WTC11 (cell line): ENCODE measurements around the gene MACROD2. TPM values are rescaled to one million over a fixed set of nuclear protein-coding genes. Genes with fewer than 3 reads are reported as not detected.

ENCODE experiments used
- ATAC-seq: fragments of 200-7000 bp; cut with Tn5 transposase; 2 replicates; pipeline ENCODE4 v1.10.0; 2021; ENCODE audit warnings: mild to moderate bottlenecking, moderate library complexity
- CTCF ChIA-PET: fragments of 300-600 bp; sonication (Branson Sonifier 250); formaldehyde crosslinking; loops from one replicate; lab custom pipeline; 2021; ENCODE audit warnings: antibody characterized with exemption; lab: Charles Lee
- POLR2A ChIA-PET: fragments of 350-600 bp; sonication (Branson Sonifier 250); formaldehyde crosslinking; loops from one replicate; lab custom pipeline; 2021; ENCODE audit warnings: antibody characterized with exemption; lab: Charles Lee
- DNase-seq: peaks from one replicate; pipeline ENCODE4 v3.0.0; 2021; ENCODE audit warnings: low spot score
- H3K27ac Mint-ChIP-seq: 2 replicates; pipeline ENCODE4 v1.8.0; 2021; ENCODE audit warnings: mixed read lengths
- H3K27me3 Mint-ChIP-seq: 2 replicates; pipeline ENCODE4 v1.8.0; 2021; ENCODE audit warnings: low read depth, mild to moderate bottlenecking, moderate library complexity, mixed read lengths
- H3K36me3 Mint-ChIP-seq: 2 replicates; pipeline ENCODE4 v1.8.0; 2021; ENCODE audit warnings: mixed read lengths
- H3K4me1 Mint-ChIP-seq: 2 replicates; pipeline ENCODE4 v1.8.0; 2022; ENCODE audit warnings: mixed read lengths
- H3K4me3 Mint-ChIP-seq: 2 replicates; pipeline ENCODE4 v1.8.0; 2021; ENCODE audit warnings: mild to moderate bottlenecking, moderate library complexity, mixed read lengths
- H3K9me3 Mint-ChIP-seq: 2 replicates; pipeline ENCODE4 v1.8.0; 2021; ENCODE audit warnings: mixed read lengths
- CTCF ChIP-seq: fragments of 200-600 bp; IDR thresholded peaks from 2 replicates; pipeline ENCODE4 v1.8.0; 2022; ENCODE audit warnings: antibody characterized with exemption
- ETV6 ChIP-seq: sonication (generic); formaldehyde crosslinking; IDR thresholded peaks from 2 replicates; pipeline ENCODE4 v1.8.1; 2022; ENCODE audit warnings: mild to moderate bottlenecking, missing genetic modification reagents
- IRF2 ChIP-seq: sonication (generic); formaldehyde crosslinking; IDR thresholded peaks from 2 replicates; pipeline ENCODE4 v1.8.0; 2022; ENCODE audit warnings: low read depth, missing genetic modification reagents, borderline replicate concordance
- NR3C1 ChIP-seq: sonication (generic); formaldehyde crosslinking; conservative IDR thresholded peaks from 2 replicates; pipeline ENCODE4 v1.8.1; 2023; ENCODE audit warnings: low read depth, mild to moderate bottlenecking, missing genetic modification reagents
- RORB ChIP-seq: fragments of 250-450 bp; sonication (Bioruptor Pico); IDR thresholded peaks from 2 replicates; pipeline ENCODE4 v1.9.0; 2021; ENCODE audit warnings: mild to moderate bottlenecking
- ZBTB21 ChIP-seq: sonication (generic); formaldehyde crosslinking; IDR thresholded peaks from 2 replicates; pipeline ENCODE4 v1.8.1; 2023; ENCODE audit warnings: mild to moderate bottlenecking, missing genetic modification reagents, borderline replicate concordance
- ZNF138 ChIP-seq: sonication (generic); formaldehyde crosslinking; conservative IDR thresholded peaks from 2 replicates; pipeline ENCODE4 v1.8.1; 2022; ENCODE audit warnings: mild to moderate bottlenecking, moderate library complexity, missing genetic modification reagents
- ZNF232 ChIP-seq: sonication (generic); formaldehyde crosslinking; IDR thresholded peaks from 2 replicates; pipeline ENCODE4 v1.8.0; 2022; ENCODE audit warnings: mild to moderate bottlenecking, missing genetic modification reagents
- total RNA-seq: library from RNA; stranded (reverse); gene quantifications from 3 replicates; pipeline ENCODE4 v1.2.3, GENCODE V29; 2021
- TF ChIP-seq, protein P1 (sequence below): sonication (generic); formaldehyde crosslinking; conservative IDR thresholded peaks from 2 replicates; pipeline ENCODE4 v1.8.1; 2023; ENCODE audit warnings: mild to moderate bottlenecking, low read depth, missing genetic modification reagents, moderate library complexity
- TF ChIP-seq, protein P2 (sequence below): sonication (generic); formaldehyde crosslinking; IDR thresholded peaks from 2 replicates; pipeline ENCODE4 v1.8.1; 2023; ENCODE audit warnings: mild to moderate bottlenecking, moderate library complexity, missing genetic modification reagents
- TF ChIP-seq, protein P3 (sequence below): sonication (generic); formaldehyde crosslinking; IDR thresholded peaks from 2 replicates; pipeline ENCODE4 v1.8.0; 2023; ENCODE audit warnings: mild to moderate bottlenecking, missing genetic modification reagents
- TF ChIP-seq, protein P4 (sequence below): sonication (generic); formaldehyde crosslinking; IDR thresholded peaks from 2 replicates; pipeline ENCODE4 v1.8.1; 2023; ENCODE audit warnings: mild to moderate bottlenecking, missing genetic modification reagents, borderline replicate concordance

MACROD2 gene
- total RNA-seq, 1 experiment from 2014 or later = 4.1 TPM

- DNase-seq = no peak
- peak; percentile 87 for ATAC-seq
- Mint-ChIP-seq H3K36me3 (no peaks in the 10 kb centered on the region), H3K27me3 (no peaks in the 10 kb centered on the region), H3K4me3 (no peak overlapping the region), H3K4me1 (peaks cover 3% of the 10 kb centered on the region; the same call in 1 of the 2 replicates), H3K9me3 (no peaks in the 10 kb centered on the region), H3K27ac (no peak overlapping the region)
- TF ChIP-seq, protein P1, sequence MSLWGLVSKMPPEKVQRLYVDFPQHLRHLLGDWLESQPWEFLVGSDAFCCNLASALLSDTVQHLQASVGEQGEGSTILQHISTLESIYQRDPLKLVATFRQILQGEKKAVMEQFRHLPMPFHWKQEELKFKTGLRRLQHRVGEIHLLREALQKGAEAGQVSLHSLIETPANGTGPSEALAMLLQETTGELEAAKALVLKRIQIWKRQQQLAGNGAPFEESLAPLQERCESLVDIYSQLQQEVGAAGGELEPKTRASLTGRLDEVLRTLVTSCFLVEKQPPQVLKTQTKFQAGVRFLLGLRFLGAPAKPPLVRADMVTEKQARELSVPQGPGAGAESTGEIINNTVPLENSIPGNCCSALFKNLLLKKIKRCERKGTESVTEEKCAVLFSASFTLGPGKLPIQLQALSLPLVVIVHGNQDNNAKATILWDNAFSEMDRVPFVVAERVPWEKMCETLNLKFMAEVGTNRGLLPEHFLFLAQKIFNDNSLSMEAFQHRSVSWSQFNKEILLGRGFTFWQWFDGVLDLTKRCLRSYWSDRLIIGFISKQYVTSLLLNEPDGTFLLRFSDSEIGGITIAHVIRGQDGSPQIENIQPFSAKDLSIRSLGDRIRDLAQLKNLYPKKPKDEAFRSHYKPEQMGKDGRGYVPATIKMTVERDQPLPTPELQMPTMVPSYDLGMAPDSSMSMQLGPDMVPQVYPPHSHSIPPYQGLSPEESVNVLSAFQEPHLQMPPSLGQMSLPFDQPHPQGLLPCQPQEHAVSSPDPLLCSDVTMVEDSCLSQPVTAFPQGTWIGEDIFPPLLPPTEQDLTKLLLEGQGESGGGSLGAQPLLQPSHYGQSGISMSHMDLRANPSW (CRISPR knock-in tag) = no peak
- TF ChIP-seq, protein P2, sequence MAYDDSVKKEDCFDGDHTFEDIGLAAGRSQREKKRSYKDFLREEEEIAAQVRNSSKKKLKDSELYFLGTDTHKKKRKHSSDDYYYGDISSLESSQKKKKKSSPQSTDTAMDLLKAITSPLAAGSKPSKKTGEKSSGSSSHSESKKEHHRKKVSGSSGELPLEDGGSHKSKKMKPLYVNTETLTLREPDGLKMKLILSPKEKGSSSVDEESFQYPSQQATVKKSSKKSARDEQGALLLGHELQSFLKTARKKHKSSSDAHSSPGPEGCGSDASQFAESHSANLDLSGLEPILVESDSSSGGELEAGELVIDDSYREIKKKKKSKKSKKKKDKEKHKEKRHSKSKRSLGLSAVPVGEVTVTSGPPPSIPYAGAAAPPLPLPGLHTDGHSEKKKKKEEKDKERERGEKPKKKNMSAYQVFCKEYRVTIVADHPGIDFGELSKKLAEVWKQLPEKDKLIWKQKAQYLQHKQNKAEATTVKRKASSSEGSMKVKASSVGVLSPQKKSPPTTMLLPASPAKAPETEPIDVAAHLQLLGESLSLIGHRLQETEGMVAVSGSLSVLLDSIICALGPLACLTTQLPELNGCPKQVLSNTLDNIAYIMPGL (CRISPR knock-in tag) = no peak
- TF ChIP-seq, protein P3, sequence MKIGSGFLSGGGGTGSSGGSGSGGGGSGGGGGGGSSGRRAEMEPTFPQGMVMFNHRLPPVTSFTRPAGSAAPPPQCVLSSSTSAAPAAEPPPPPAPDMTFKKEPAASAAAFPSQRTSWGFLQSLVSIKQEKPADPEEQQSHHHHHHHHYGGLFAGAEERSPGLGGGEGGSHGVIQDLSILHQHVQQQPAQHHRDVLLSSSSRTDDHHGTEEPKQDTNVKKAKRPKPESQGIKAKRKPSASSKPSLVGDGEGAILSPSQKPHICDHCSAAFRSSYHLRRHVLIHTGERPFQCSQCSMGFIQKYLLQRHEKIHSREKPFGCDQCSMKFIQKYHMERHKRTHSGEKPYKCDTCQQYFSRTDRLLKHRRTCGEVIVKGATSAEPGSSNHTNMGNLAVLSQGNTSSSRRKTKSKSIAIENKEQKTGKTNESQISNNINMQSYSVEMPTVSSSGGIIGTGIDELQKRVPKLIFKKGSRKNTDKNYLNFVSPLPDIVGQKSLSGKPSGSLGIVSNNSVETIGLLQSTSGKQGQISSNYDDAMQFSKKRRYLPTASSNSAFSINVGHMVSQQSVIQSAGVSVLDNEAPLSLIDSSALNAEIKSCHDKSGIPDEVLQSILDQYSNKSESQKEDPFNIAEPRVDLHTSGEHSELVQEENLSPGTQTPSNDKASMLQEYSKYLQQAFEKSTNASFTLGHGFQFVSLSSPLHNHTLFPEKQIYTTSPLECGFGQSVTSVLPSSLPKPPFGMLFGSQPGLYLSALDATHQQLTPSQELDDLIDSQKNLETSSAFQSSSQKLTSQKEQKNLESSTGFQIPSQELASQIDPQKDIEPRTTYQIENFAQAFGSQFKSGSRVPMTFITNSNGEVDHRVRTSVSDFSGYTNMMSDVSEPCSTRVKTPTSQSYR = no peak
- TF ChIP-seq ZNF138 (CRISPR knock-in tag) (no peak), IRF2 (CRISPR knock-in tag) (no peak), ZBTB21 (no peak), ETV6 (CRISPR knock-in tag) (no peak), NR3C1 (no peak), RORB (CRISPR knock-in tag) (no peak)
- TF ChIP-seq, protein P4, sequence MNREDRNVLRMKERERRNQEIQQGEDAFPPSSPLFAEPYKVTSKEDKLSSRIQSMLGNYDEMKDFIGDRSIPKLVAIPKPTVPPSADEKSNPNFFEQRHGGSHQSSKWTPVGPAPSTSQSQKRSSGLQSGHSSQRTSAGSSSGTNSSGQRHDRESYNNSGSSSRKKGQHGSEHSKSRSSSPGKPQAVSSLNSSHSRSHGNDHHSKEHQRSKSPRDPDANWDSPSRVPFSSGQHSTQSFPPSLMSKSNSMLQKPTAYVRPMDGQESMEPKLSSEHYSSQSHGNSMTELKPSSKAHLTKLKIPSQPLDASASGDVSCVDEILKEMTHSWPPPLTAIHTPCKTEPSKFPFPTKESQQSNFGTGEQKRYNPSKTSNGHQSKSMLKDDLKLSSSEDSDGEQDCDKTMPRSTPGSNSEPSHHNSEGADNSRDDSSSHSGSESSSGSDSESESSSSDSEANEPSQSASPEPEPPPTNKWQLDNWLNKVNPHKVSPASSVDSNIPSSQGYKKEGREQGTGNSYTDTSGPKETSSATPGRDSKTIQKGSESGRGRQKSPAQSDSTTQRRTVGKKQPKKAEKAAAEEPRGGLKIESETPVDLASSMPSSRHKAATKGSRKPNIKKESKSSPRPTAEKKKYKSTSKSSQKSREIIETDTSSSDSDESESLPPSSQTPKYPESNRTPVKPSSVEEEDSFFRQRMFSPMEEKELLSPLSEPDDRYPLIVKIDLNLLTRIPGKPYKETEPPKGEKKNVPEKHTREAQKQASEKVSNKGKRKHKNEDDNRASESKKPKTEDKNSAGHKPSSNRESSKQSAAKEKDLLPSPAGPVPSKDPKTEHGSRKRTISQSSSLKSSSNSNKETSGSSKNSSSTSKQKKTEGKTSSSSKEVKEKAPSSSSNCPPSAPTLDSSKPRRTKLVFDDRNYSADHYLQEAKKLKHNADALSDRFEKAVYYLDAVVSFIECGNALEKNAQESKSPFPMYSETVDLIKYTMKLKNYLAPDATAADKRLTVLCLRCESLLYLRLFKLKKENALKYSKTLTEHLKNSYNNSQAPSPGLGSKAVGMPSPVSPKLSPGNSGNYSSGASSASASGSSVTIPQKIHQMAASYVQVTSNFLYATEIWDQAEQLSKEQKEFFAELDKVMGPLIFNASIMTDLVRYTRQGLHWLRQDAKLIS (CRISPR knock-in tag) = no peak
- ChIA-PET CTCF (interaction anchor here (0.5 to 2.0 kb wide), 18 partner anchors 11 to 522 kb away, joined by 3 to 21 read pairs (median 4); partner anchors contain the start of gene FLRT3), POLR2A (interaction anchor here (0.5 kb wide), 1 partner anchor 22 kb away, joined by 4 read pairs; no protein-coding TSS in a partner anchor)
Observed at GRCh38 chr20:14193443-14193842, 198.1 kb downstream of the MACROD2 start.

DNA sequence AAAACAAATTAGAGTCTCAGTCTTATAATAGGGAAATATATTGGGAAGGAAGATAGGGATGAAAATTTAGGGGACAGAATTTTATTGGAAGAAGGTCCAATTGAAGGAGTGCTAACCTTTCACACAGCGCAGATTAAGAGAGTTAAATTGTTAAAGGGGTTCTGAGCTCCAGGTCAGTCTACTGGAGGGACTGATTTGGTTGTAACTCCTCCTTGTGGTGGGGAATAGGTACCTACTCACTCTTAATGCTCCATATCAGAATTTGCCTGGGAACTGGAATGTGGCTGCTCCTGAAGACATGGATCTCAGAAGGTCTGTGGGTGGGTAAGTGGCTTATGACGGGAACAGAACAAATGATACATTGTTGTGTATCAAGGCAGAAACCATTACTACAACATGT is 198.6 kb downstream of the MACROD2 start:
- peak; percentile 93 for ATAC-seq
- CTCF ChIA-PET = interaction anchor here (0.5 to 2.0 kb wide), 18 partner anchors 11 to 522 kb away, joined by 3 to 21 read pairs (median 4); partner anchors contain the start of gene FLRT3

More for the DNA sequence above, 198.6 kb downstream of the MACROD2 start:
- no peak overlapping the region for H3K27ac Mint-ChIP-seq
- H3K4me3 Mint-ChIP-seq = no peak overlapping the region
- H3K4me1 Mint-ChIP-seq = peaks cover 6% of the 10 kb centered on the region
- DNase-seq = no peak
- H3K36me3 Mint-ChIP-seq = no peaks in the 10 kb centered on the region
- TF ChIP-seq ZNF232 (no peak), CTCF (peak; percentile 25; the same call in 1 of the 2 replicates)
- no peaks in the 10 kb centered on the region for H3K9me3 Mint-ChIP-seq
- POLR2A ChIA-PET = no interaction called here
- no peaks in the 10 kb centered on the region for H3K27me3 Mint-ChIP-seq
